H1 (cell line): ENCODE results near the gene STARD9. TPM values are rescaled to one million over a fixed set of nuclear protein-coding genes. Genes with fewer than 3 reads are reported as not detected.

Experiments used
- PHF8 ChIP-seq: fragments of 200-600 bp; sonication (generic); conservative IDR thresholded peaks from 2 replicates; pipeline ENCODE4 v1.7.1; 2012; ENCODE audit warnings: low read depth, mild to moderate bottlenecking, inconsistent platforms, low read length, moderate library complexity
- POU5F1 ChIP-seq: IDR thresholded peaks from 2 replicates; pipeline ENCODE4 v1.6.1; 2011; ENCODE audit warnings: low read depth, mild to moderate bottlenecking, low read length, moderate library complexity
- SIX5 ChIP-seq: IDR thresholded peaks from 2 replicates; pipeline ENCODE4 v1.6.1; 2011; ENCODE audit warnings: mild to moderate bottlenecking, low read depth, low read length
- YY1 ChIP-seq: IDR thresholded peaks from 2 replicates; pipeline ENCODE4 v1.6.1; 2011; ENCODE audit warnings: low read depth, mild to moderate bottlenecking, low read length
- polyA plus RNA-seq, 7 experiments: library from polyadenylated mRNA; depleted of rRNA in 3 of 7; stranded (reverse) in 5 of 7; unstranded in 2 of 7; fragments of >200 nt in 5 of 7; fragments of 200-250 nt in 2 of 7; gene quantifications; 1 replicate in 5 of 7; 2 replicates in 1 of 7; 4 replicates in 1 of 7; pipeline versions ENCODE4 v1.2.1 to v1.2.3, GENCODE V29; 2011 to 2013; ENCODE audit warnings: missing spikeins in 2 of 7, mixed read lengths in 2 of 7
- total RNA-seq: library from RNA; stranded (reverse); fragmentation: NEBNext Ultra II Directional; extraction: Animal tissue kit (Norgen Biotek cat#: 25700); gene quantifications from 2 replicates; pipeline ENCODE4 v1.2.1, GENCODE V29; 2021
- TF ChIP-seq, protein P1 (sequence below): fragments of 300-600 bp; sonication (generic); IDR thresholded peaks from 2 replicates; pipeline ENCODE4 v1.7.1; 2012; ENCODE audit warnings: low read length, moderate library complexity, mild to moderate bottlenecking, inconsistent platforms; ENCODE audit not compliant: insufficient replicate concordance

STARD9 gene
- total and polyA plus RNA-seq, 2 of the 8 experiments (the other 6 are each of a cell fraction or from before 2014, with no cell fraction given): 2.8 to 7.0 TPM

DNA sequence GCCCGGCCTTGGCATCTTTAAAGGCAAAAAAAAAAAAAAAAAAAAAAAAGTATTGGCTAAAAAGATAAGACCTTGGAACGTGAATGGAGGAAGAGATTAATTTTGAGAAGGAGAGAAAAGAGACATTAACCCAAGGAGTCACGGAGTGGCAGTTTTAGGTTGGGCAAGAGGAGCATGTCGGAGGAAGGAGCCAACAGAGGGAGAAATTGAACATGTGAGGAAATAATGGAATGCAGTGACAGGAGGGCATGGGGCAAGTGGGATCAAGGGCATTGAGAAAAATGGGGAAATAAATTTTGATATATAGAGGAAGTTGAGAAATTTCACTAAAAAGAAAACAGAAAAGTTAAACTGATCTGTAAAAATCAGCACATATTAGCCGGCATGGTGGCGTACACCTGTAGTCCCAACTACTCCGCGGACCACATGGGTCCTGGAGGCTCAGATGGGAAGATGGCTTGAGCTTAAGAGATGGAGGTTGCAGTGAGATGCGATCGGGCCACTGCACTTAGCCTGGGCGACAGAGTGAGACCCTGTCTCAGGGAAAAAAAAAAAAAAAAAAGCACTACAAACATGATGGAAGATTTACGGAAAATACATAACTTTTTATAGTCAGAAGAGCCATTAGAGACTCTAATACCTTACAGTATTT lies 25.5 kb upstream of the STARD9 start (continued):
- TF ChIP-seq, protein P1, sequence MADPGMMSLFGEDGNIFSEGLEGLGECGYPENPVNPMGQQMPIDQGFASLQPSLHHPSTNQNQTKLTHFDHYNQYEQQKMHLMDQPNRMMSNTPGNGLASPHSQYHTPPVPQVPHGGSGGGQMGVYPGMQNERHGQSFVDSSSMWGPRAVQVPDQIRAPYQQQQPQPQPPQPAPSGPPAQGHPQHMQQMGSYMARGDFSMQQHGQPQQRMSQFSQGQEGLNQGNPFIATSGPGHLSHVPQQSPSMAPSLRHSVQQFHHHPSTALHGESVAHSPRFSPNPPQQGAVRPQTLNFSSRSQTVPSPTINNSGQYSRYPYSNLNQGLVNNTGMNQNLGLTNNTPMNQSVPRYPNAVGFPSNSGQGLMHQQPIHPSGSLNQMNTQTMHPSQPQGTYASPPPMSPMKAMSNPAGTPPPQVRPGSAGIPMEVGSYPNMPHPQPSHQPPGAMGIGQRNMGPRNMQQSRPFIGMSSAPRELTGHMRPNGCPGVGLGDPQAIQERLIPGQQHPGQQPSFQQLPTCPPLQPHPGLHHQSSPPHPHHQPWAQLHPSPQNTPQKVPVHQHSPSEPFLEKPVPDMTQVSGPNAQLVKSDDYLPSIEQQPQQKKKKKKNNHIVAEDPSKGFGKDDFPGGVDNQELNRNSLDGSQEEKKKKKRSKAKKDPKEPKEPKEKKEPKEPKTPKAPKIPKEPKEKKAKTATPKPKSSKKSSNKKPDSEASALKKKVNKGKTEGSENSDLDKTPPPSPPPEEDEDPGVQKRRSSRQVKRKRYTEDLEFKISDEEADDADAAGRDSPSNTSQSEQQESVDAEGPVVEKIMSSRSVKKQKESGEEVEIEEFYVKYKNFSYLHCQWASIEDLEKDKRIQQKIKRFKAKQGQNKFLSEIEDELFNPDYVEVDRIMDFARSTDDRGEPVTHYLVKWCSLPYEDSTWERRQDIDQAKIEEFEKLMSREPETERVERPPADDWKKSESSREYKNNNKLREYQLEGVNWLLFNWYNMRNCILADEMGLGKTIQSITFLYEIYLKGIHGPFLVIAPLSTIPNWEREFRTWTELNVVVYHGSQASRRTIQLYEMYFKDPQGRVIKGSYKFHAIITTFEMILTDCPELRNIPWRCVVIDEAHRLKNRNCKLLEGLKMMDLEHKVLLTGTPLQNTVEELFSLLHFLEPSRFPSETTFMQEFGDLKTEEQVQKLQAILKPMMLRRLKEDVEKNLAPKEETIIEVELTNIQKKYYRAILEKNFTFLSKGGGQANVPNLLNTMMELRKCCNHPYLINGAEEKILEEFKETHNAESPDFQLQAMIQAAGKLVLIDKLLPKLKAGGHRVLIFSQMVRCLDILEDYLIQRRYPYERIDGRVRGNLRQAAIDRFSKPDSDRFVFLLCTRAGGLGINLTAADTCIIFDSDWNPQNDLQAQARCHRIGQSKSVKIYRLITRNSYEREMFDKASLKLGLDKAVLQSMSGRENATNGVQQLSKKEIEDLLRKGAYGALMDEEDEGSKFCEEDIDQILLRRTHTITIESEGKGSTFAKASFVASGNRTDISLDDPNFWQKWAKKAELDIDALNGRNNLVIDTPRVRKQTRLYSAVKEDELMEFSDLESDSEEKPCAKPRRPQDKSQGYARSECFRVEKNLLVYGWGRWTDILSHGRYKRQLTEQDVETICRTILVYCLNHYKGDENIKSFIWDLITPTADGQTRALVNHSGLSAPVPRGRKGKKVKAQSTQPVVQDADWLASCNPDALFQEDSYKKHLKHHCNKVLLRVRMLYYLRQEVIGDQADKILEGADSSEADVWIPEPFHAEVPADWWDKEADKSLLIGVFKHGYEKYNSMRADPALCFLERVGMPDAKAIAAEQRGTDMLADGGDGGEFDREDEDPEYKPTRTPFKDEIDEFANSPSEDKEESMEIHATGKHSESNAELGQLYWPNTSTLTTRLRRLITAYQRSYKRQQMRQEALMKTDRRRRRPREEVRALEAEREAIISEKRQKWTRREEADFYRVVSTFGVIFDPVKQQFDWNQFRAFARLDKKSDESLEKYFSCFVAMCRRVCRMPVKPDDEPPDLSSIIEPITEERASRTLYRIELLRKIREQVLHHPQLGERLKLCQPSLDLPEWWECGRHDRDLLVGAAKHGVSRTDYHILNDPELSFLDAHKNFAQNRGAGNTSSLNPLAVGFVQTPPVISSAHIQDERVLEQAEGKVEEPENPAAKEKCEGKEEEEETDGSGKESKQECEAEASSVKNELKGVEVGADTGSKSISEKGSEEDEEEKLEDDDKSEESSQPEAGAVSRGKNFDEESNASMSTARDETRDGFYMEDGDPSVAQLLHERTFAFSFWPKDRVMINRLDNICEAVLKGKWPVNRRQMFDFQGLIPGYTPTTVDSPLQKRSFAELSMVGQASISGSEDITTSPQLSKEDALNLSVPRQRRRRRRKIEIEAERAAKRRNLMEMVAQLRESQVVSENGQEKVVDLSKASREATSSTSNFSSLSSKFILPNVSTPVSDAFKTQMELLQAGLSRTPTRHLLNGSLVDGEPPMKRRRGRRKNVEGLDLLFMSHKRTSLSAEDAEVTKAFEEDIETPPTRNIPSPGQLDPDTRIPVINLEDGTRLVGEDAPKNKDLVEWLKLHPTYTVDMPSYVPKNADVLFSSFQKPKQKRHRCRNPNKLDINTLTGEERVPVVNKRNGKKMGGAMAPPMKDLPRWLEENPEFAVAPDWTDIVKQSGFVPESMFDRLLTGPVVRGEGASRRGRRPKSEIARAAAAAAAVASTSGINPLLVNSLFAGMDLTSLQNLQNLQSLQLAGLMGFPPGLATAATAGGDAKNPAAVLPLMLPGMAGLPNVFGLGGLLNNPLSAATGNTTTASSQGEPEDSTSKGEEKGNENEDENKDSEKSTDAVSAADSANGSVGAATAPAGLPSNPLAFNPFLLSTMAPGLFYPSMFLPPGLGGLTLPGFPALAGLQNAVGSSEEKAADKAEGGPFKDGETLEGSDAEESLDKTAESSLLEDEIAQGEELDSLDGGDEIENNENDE: no peak
- no peak for TF ChIP-seq SIX5
- no peak for TF ChIP-seq POU5F1
- no peak for TF ChIP-seq YY1
- no peak for TF ChIP-seq PHF8
